Measurements from ENCODE around the gene TC2N.

GRCh38 chr14:91801358-91801757, 66.0 kb downstream of the TC2N start:
- TF ChIP-seq CTCF (IDR thresholded peaks at IDR 0.05; ENCODE audit: low read length) (no peak), EZH2 (optimal IDR thresholded peaks at IDR 0.05; ENCODE audit: low read depth, low read length) (no peak), EZH2phosphoT487 (IDR thresholded peaks at IDR 0.05; ENCODE audit: low read length) (no peak)

All from MM.1S (cell line).